CD8-positive, alpha-beta memory T cell (primary cell): ENCODE results near the gene PLEKHG4. TPM values are rescaled to one million over a fixed set of nuclear protein-coding genes. Genes with fewer than 3 reads are reported as not detected.
A peak's percentile ranks its signal among the peaks of the same experiment; 100 is the strongest.

Experiments
- CTCF ChIA-PET: fragments of 350-600 bp; sonication (Branson Sonifier 250); formaldehyde crosslinking; loops from one replicate; lab custom pipeline; 2021; ENCODE audit warnings: antibody characterized with exemption; lab: Charles Lee
- POLR2A ChIA-PET: fragments of 350-600 bp; sonication (Branson Sonifier 250); formaldehyde crosslinking; loops from one replicate; lab custom pipeline; 2021; ENCODE audit warnings: antibody characterized with exemption; lab: Charles Lee
- DNase-seq, 5 donors: peaks; one replicate each; pipeline versions ENCODE4 v3.0.0 to v3.0.0-alpha.2; 2020 to 2022; ENCODE audit warnings: mixed read lengths in 1 of 5
- H3K27ac ChIP-seq: one replicate; pipeline ENCODE4 v1.7.0; 2013; ENCODE audit warnings: low read depth, mild to moderate bottlenecking, low read length, moderate library complexity
- H3K27me3 ChIP-seq: 2 replicates; pipeline ENCODE4 v1.7.0; 2013; ENCODE audit warnings: low read length, mild to moderate bottlenecking; ENCODE audit not compliant: insufficient read depth, poor library complexity, severe bottlenecking
- H3K36me3 ChIP-seq: 2 replicates; pipeline ENCODE4 v1.7.0; 2013; ENCODE audit warnings: mild to moderate bottlenecking, low read length, moderate library complexity; ENCODE audit not compliant: insufficient read depth
- H3K4me1 ChIP-seq: 2 replicates; pipeline ENCODE4 v1.7.0; 2013; ENCODE audit warnings: mild to moderate bottlenecking, low read length, moderate library complexity; ENCODE audit not compliant: insufficient read depth
- H3K4me3 ChIP-seq: 2 replicates; pipeline ENCODE4 v1.7.0; 2013; ENCODE audit warnings: mild to moderate bottlenecking, low read length
- H3K9me3 ChIP-seq: 2 replicates; pipeline ENCODE4 v1.7.0; 2013; ENCODE audit warnings: mild to moderate bottlenecking, low read length
- H3K27ac Mint-ChIP-seq, 8 donors: one replicate each; pipeline ENCODE4 v1.8.0; 2020 to 2021; ENCODE audit warnings: mixed read lengths in 8 of 8, mild to moderate bottlenecking in 6 of 8, inconsistent platforms in 3 of 8, moderate library complexity in 3 of 8
- H3K27me3 Mint-ChIP-seq, 2 donors: one replicate each; pipeline ENCODE4 v1.8.0; 2020 to 2021; ENCODE audit warnings: mixed read lengths in 2 of 2, mild to moderate bottlenecking in 1 of 2, moderate library complexity in 1 of 2
- H3K36me3 Mint-ChIP-seq, 3 donors: one replicate each; pipeline ENCODE4 v1.8.0; 2020 to 2021; ENCODE audit warnings: mixed read lengths in 3 of 3, inconsistent platforms in 1 of 3, mild to moderate bottlenecking in 1 of 3
- H3K4me1 Mint-ChIP-seq, 3 donors: one replicate each; pipeline ENCODE4 v1.8.0; 2020 to 2021; ENCODE audit warnings: mixed read lengths in 3 of 3, inconsistent platforms in 1 of 3, mild to moderate bottlenecking in 1 of 3
- H3K4me3 Mint-ChIP-seq, 7 donors: one replicate each; pipeline ENCODE4 v1.8.0; 2020 to 2021; ENCODE audit warnings: mixed read lengths in 7 of 7, mild to moderate bottlenecking in 6 of 7, moderate library complexity in 4 of 7, inconsistent platforms in 2 of 7
- H3K9me3 Mint-ChIP-seq, 5 donors: one replicate each; pipeline ENCODE4 v1.8.0; 2020 to 2022; ENCODE audit warnings: mixed read lengths in 5 of 5, mild to moderate bottlenecking in 3 of 5, moderate library complexity in 2 of 5, inconsistent platforms in 1 of 5
- polyA plus RNA-seq: library from polyadenylated mRNA; unstranded; fragments of 300-500 nt; fragmentation: Illumina TruSeq; gene quantifications from one replicate; pipeline ENCODE4 v1.2.3, GENCODE V29; 2021
- total RNA-seq, 2 experiments: library from RNA; stranded (reverse); gene quantifications; one replicate each; pipeline ENCODE4 v1.2.3, GENCODE V29; 2021

Gene PLEKHG4
- total and polyA plus RNA-seq, 3 experiments from 2014 or later: 1.6 to 29.3 (median 25.3) TPM

- Mint-ChIP-seq H3K9me3 (no peaks in the 10 kb centered on the region), H3K4me1 (peaks cover 8 to 22% (median 16%) of the 10 kb centered on the region in 3 donors), H3K36me3 (peaks cover 0 to 21% (median 5%) of the 10 kb centered on the region in 3 donors), H3K27me3 (no peaks in the 10 kb centered on the region), H3K4me3 (no peak overlapping the region), H3K27ac (peak overlapping the region in 1 of 8 donors; percentile 32)
- peaks cover 17% of the 10 kb centered on the region for H3K4me1 ChIP-seq
- no peaks in the 10 kb centered on the region for H3K9me3 ChIP-seq
- H3K27ac ChIP-seq: no peak overlapping the region
- ChIA-PET POLR2A (no interaction called here), CTCF (no interaction called here)
- H3K36me3 ChIP-seq: no peaks in the 10 kb centered on the region
- no peak for DNase-seq
- no peaks in the 10 kb centered on the region for H3K27me3 ChIP-seq
- H3K4me3 ChIP-seq: no peak overlapping the region
Measured at GRCh38 chr16:67275321-67275720, 4.0 kb upstream of the PLEKHG4 start.

GRCh38 chr16:67277294-67277998 lies 1.9 kb upstream of the PLEKHG4 start:
- H3K4me1 Mint-ChIP-seq: peaks cover 8 to 22% (median 16%) of the 10 kb centered on the region in 3 donors
- no peaks in the 10 kb centered on the region for H3K9me3 Mint-ChIP-seq
- H3K27me3 Mint-ChIP-seq: no peaks in the 10 kb centered on the region
- Histone ChIP-seq H3K4me3 (no peak overlapping the region), H3K27ac (peak overlapping the region; percentile 67), H3K27me3 (no peaks in the 10 kb centered on the region), H3K9me3 (no peaks in the 10 kb centered on the region), H3K36me3 (no peaks in the 10 kb centered on the region), H3K4me1 (peaks cover 17% of the 10 kb centered on the region)
- ChIA-PET CTCF (interaction anchor here (1.1 to 1.6 kb wide), 3 partner anchors 9 to 139 kb away, joined by 3 to 4 read pairs (median 3); partner anchors contain the start of gene ZDHHC1), POLR2A (no interaction called here)
- H3K27ac Mint-ChIP-seq: peak overlapping the region in 5 of 8 donors; percentile 43 to 71 (median 63)
- H3K4me3 Mint-ChIP-seq: peak overlapping the region; percentile 15 to 87 (median 55)
- peaks cover 0 to 21% (median 5%) of the 10 kb centered on the region in 3 donors for H3K36me3 Mint-ChIP-seq
- peak in 1 of 5 donors; percentile 8 for DNase-seq

GRCh38 chr16:67277999-67278772 lies 1.1 kb upstream of the PLEKHG4 start:
- Histone ChIP-seq H3K36me3 (no peaks in the 10 kb centered on the region), H3K27ac (peak overlapping the region; percentile 67), H3K9me3 (no peaks in the 10 kb centered on the region), H3K4me3 (peak overlapping the region; percentile 79), H3K27me3 (no peaks in the 10 kb centered on the region), H3K4me1 (peaks cover 17% of the 10 kb centered on the region)
- Mint-ChIP-seq H3K27ac (peak overlapping the region in 6 of 8 donors; percentile 60 to 89 (median 77)), H3K27me3 (no peaks in the 10 kb centered on the region), H3K9me3 (no peaks in the 10 kb centered on the region), H3K36me3 (peaks cover 0 to 21% (median 5%) of the 10 kb centered on the region in 3 donors), H3K4me1 (peaks cover 8 to 22% (median 16%) of the 10 kb centered on the region in 3 donors), H3K4me3 (peak overlapping the region; percentile 77 to 89 (median 81))
- ChIA-PET POLR2A (interaction anchor here (0.6 kb wide), 1 partner anchor 652 kb away, joined by 3 read pairs; no protein-coding TSS in a partner anchor), CTCF (interaction anchor here (0.6 to 1.6 kb wide), 8 partner anchors 9 to 124 kb away, joined by 3 to 4 read pairs (median 3); no protein-coding TSS in a partner anchor)
- peak in 1 of 5 donors; percentile 22 for DNase-seq

- peak in 3 of 5 donors; percentile 36 to 65 (median 40) for DNase-seq
- no peaks in the 10 kb centered on the region for H3K9me3 ChIP-seq
- H3K4me1 Mint-ChIP-seq: peaks cover 10 to 22% (median 16%) of the 10 kb centered on the region in 3 donors
- H3K4me1 ChIP-seq: peaks cover 17% of the 10 kb centered on the region
- H3K4me3 Mint-ChIP-seq: peak overlapping the region; percentile 77 to 89 (median 81)
- H3K27ac Mint-ChIP-seq: peak overlapping the region in 5 of 8 donors; percentile 60 to 89 (median 83)
- no peaks in the 10 kb centered on the region for H3K36me3 ChIP-seq
- H3K4me3 ChIP-seq: peak overlapping the region; percentile 79
- no peaks in the 10 kb centered on the region for H3K9me3 Mint-ChIP-seq
- H3K27me3 Mint-ChIP-seq: no peaks in the 10 kb centered on the region
- H3K27ac ChIP-seq: peak overlapping the region; percentile 67
- H3K27me3 ChIP-seq: no peaks in the 10 kb centered on the region
- peaks cover 0 to 19% (median 5%) of the 10 kb centered on the region in 3 donors for H3K36me3 Mint-ChIP-seq
- ChIA-PET POLR2A (interaction anchor here (0.6 kb wide), 2 partner anchors 11 to 652 kb away, joined by 3 to 5 read pairs; no protein-coding TSS in a partner anchor), CTCF (interaction anchor here (0.6 to 1.2 kb wide), 6 partner anchors 9 to 55 kb away, joined by 3 to 4 read pairs (median 3); no protein-coding TSS in a partner anchor)
Measured at GRCh38 chr16:67278773-67279295, 498 bp upstream of the PLEKHG4 start.

- Histone ChIP-seq H3K27ac (peak overlapping the region; percentile 64), H3K36me3 (no peaks in the 10 kb centered on the region), H3K9me3 (no peaks in the 10 kb centered on the region), H3K27me3 (no peaks in the 10 kb centered on the region), H3K4me1 (peaks cover 17% of the 10 kb centered on the region), H3K4me3 (peak overlapping the region; percentile 41)
- Mint-ChIP-seq H3K4me1 (peaks cover 9 to 20% (median 16%) of the 10 kb centered on the region in 3 donors), H3K4me3 (peak overlapping the region; percentile 39 to 85 (median 55)), H3K36me3 (peaks cover 0 to 16% (median 3%) of the 10 kb centered on the region in 3 donors), H3K27me3 (no peaks in the 10 kb centered on the region), H3K27ac (peak overlapping the region in 3 of 8 donors; percentile 5 to 72 (median 57)), H3K9me3 (no peaks in the 10 kb centered on the region)
- POLR2A ChIA-PET: interaction anchor here (0.6 kb wide), 1 partner anchor 242 kb away, joined by 3 read pairs; no protein-coding TSS in a partner anchor
- DNase-seq: peak in 1 of 5 donors; percentile 44
- CTCF ChIA-PET: interaction anchor here (2.0 kb wide), 1 partner anchor 20 kb away, joined by 4 read pairs; no protein-coding TSS in a partner anchor
Measured at GRCh38 chr16:67280090-67281015, 1.0 kb downstream of the PLEKHG4 start.

- Mint-ChIP-seq H3K4me3 (peak overlapping the region in 2 of 7 donors; percentile 67 to 83), H3K27me3 (no peaks in the 10 kb centered on the region), H3K4me1 (peaks cover 5 to 14% (median 12%) of the 10 kb centered on the region in 3 donors), H3K9me3 (no peaks in the 10 kb centered on the region), H3K27ac (peak overlapping the region in 1 of 8 donors; percentile 52), H3K36me3 (peaks cover 0 to 6% (median 4%) of the 10 kb centered on the region in 3 donors)
- CTCF ChIA-PET: interaction anchor here (2.0 kb wide), 1 partner anchor 22 kb away, joined by 4 read pairs; no protein-coding TSS in a partner anchor
- Histone ChIP-seq H3K4me3 (no peak overlapping the region), H3K9me3 (no peaks in the 10 kb centered on the region), H3K27me3 (no peaks in the 10 kb centered on the region), H3K36me3 (no peaks in the 10 kb centered on the region), H3K4me1 (peaks cover 17% of the 10 kb centered on the region), H3K27ac (no peak overlapping the region)
- DNase-seq: no peak
- POLR2A ChIA-PET: no interaction called here
Measured at GRCh38 chr16:67281536-67282446, 2.5 kb downstream of the PLEKHG4 start.
